Measurements from ENCODE around the gene TMEM179.

DNA sequence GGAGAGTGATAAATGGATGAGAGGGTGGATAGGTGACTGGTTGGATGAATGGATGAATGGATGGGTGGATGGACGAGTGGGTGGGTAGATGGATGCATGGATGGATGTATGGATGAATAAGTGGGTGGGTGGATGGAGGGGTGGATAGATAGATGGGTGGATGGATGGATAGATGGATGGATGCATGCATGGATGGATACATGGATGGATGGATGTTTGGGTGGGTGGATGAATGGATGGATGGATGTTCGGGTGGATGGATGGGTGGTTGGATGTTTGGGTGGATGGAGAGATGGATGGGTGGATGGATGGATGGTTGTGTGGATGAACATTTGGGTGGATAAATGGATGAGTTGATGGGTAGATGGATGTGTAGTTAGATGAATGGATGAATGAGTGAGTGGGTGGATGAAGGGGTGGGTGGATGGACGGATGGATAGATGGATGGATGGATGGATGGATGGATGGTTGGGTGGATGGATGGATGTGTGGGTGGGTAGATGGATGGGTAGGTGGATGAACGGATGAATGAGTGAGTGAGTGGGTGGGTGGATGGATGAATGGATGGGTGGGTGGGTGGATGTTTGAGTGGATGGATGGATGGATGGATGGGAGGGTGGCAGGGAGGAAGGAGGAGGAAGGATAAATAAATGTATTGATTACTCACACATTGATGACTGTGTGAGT, 9.7 kb upstream of the TMEM179 start:
- TF ChIP-seq ZNF317 (CRISPR knock-in tag; IDR thresholded peaks at IDR 0.05) (no peak), ZNF639 (CRISPR knock-in tag; conservative IDR thresholded peaks at IDR 0.05) (no peak), NFE2L2 (IDR thresholded peaks at IDR 0.05; ENCODE audit: low read length) (no peak), HDAC2 (CRISPR knock-in tag; IDR thresholded peaks at IDR 0.05) (no peak), NR3C1 (CRISPR knock-in tag; IDR thresholded peaks at IDR 0.05) (no peak)
- TF ChIP-seq, protein P1, sequence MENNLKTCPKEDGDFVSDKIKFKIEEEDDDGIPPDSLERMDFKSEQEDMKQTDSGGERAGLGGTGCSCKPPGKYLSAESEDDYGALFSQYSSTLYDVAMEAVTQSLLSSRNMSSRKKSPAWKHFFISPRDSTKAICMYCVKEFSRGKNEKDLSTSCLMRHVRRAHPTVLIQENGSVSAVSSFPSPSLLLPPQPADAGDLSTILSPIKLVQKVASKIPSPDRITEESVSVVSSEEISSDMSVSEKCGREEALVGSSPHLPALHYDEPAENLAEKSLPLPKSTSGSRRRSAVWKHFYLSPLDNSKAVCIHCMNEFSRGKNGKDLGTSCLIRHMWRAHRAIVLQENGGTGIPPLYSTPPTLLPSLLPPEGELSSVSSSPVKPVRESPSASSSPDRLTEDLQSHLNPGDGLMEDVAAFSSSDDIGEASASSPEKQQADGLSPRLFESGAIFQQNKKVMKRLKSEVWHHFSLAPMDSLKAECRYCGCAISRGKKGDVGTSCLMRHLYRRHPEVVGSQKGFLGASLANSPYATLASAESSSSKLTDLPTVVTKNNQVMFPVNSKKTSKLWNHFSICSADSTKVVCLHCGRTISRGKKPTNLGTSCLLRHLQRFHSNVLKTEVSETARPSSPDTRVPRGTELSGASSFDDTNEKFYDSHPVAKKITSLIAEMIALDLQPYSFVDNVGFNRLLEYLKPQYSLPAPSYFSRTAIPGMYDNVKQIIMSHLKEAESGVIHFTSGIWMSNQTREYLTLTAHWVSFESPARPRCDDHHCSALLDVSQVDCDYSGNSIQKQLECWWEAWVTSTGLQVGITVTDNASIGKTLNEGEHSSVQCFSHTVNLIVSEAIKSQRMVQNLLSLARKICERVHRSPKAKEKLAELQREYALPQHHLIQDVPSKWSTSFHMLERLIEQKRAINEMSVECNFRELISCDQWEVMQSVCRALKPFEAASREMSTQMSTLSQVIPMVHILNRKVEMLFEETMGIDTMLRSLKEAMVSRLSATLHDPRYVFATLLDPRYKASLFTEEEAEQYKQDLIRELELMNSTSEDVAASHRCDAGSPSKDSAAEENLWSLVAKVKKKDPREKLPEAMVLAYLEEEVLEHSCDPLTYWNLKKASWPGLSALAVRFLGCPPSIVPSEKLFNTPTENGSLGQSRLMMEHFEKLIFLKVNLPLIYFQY (CRISPR knock-in tag; IDR thresholded peaks at IDR 0.05; ENCODE audit: borderline replicate concordance), result no peak

Data from HepG2 (cell line).